GM19351 (cell line): ENCODE data around the gene CDK11A.
A peak's percentile ranks its signal among the peaks of the same experiment; 100 is the strongest.

Experiments
- ATAC-seq: cut with Tn5 transposase; IDR thresholded peaks from one replicate; pipeline ENCODE4 v1.9.1; 2021; ENCODE audit warnings: mild to moderate bottlenecking, moderate library complexity; ENCODE audit not compliant: unreplicated experiment

The CDK11A gene

DNA sequence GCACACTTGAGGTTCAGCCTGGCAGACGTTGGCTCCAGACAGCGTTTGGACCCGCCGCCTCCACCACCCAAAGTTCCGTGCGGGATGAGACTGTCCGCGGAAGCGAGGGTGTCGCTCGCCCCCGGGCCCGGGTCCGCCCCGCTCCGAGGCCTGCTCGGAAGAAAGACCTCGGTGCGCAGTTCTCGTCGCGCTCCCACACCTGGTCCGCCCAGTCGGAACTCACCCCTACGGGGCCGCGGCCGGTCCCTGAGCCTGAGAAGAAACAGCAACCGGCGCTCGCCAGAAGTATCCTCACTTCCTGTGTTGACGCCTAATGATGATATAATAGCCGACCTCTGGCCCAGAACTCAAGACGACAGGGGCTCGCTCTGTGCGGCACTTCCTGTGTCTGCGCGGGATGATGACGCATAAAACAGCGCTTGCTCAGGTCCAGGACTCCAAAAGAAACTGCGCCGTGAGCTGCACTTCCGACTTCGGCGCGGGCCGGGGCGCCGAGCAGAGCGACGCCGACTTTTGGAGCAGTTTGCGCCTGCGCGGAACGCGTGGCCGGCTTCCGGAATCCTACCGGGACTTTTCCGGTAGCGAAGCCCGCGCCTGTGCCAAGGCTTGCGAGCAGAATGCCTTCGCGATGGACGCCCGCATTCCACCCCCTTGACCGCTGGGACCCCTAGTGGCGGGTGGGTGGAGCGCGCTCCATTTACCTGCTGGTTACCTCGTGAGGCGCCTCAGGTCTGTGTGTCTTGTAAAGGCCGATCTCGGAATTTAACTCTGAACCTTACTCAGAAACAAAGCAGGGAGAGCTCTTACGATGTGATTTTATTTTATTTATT lies at the start of gene CDK11A:
Gene CDK11A, minus strand, starts transcription at position 323 of the 830 bp plus-strand sequence. CDS start 1,539 bp downstream, outside the sequence.
- peak; percentile 95 for ATAC-seq

GRCh38 chr1:1773874-1774273 lies 49.7 kb upstream of the CDK11A start:
- no peak for ATAC-seq

DNA sequence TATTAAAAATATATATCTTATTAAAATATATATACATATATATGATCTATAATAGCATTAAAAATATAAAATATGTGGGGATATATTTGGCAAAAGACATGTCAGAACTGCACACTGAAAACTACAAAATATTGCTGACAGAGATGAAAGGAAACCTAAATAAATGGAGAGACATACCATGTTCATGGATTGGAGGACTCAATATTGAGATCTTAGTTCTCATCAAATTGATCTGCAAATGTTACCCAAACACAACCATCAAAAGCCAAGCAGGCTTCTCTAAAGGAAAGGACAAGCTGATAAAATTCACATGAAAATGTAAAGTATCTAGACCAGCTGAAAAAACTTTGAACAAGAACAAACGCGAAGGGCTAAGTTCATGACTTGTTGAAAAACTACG lies 46.9 kb upstream of the CDK11A start:
- no peak for ATAC-seq

DNA sequence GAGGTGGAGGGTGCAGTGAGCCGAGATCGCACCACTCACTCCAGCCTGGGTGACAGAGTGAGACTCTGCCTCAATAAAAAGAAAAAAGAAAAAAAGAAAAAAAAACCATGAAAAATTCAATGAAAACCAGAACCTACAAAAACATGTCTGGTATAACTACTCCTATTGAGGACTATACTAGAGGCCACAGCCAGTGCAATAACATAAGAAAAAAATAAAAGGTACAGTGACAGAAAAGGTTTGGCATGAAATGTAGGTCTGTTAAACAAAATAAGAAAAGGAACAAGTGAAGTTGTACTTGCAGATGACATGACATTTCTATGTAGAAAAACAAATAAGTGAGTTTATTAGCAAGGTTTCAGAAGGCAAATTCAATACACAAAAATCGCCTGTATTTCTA lies 45.9 kb upstream of the CDK11A start:
- no peak for ATAC-seq

DNA sequence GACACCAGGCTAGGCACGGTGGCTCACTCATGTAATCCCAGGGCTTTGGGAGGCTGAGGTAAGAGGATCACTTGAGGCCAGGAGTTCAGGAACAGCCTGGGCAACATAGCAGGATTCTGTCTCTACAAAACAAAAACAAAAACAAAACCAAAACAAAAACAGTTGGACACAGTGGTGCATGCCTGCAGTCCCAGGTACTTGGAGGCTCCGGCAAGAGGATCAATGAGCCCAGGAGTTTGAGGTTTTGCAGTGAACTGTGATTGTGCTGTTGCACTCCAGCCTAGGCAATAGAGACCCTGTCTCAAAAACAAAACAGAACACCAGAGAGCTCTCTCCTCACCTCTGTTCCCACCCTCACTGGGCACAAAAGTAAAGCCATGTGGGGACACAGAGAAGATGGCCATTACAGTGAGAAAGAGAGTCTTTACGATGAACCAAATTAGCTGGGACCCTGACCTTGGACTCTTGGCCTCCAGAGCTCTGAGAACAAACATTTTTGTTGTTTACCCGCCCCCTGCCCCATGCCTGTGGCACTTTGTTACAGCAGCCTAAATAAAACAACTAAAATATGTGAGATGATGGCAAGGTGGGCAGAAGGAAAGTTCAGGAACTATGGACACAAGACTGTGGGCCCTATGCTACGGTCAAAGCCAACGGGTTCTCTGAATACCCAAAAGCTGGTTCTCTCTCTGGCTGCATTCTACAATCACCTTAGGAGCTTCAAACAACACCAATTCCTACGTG lies 44.3 kb upstream of the CDK11A start:
- ATAC-seq: no peak

- no peak for ATAC-seq
Observed at GRCh38 chr1:1764876-1765470, 40.8 kb upstream of the CDK11A start.

DNA sequence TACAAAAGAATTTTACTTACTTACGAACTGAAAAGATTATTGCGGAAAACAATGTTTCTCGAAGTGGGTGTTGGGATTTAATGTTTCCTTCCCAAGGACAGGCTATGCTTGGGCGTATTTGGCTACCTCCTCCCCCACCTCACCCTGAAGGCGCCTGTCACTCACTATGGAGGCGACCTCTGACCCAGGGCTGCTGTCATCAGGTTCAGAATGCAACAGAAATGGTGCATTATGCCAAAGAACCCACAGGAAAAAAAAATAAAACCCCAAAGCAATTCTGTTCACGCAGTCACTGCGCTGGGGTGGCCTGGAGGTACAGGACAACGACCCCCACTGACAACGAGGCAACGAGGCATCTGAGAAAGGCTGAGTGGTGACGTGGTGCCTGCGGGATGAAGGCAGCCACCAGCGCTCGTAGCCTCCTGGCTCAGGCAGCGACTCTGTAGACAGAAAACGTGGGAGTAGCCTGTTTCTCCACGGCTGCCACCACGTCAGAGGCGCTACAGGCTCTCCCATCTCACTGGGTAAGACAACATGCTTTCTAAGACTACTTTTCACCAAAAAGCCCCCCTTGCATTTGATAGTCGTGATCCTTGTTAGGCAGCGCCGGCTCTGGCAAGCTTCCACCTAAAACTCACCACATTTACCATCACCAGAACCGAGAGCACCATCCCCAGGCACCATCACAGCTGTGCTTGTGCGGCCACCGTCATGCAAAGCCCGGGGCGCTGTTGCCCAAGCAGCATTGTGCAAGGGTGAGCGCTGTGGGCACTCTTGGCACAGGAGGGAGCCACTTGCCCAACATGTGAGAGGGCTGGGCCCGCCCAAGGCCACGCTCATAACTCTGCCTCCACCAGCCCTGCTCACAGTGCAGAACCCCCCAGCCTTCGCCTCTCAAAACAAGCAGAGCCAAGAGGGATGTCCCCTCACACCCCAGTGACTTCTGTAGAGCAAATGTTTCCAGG lies 39.8 kb upstream of the CDK11A start:
- ATAC-seq: no peak

- no peak for ATAC-seq
Observed at GRCh38 chr1:1761504-1762376, 37.6 kb upstream of the CDK11A start.

DNA sequence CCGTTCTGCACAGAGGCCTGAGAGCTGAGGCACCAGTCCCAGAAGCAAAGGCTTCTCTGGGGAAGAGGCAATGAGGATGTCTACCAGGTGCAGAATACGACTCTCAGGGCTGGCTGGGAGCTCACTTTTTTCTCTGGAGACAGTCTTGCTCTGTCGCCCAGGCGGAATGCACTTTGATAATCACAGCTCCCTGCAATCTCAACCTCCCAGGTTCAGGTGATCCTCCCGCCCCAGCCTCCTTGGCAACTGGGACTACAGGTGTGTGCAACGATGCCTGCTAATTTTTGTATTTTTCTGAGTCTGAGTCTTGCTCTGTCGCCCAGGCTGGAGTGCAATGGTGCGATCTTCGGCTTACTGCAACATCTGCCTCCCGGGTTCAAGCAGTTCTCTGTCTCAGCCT lies 36.6 kb upstream of the CDK11A start:
- ATAC-seq: no peak

GRCh38 chr1:1760345-1760650 lies 36.1 kb upstream of the CDK11A start:
- ATAC-seq: no peak

DNA sequence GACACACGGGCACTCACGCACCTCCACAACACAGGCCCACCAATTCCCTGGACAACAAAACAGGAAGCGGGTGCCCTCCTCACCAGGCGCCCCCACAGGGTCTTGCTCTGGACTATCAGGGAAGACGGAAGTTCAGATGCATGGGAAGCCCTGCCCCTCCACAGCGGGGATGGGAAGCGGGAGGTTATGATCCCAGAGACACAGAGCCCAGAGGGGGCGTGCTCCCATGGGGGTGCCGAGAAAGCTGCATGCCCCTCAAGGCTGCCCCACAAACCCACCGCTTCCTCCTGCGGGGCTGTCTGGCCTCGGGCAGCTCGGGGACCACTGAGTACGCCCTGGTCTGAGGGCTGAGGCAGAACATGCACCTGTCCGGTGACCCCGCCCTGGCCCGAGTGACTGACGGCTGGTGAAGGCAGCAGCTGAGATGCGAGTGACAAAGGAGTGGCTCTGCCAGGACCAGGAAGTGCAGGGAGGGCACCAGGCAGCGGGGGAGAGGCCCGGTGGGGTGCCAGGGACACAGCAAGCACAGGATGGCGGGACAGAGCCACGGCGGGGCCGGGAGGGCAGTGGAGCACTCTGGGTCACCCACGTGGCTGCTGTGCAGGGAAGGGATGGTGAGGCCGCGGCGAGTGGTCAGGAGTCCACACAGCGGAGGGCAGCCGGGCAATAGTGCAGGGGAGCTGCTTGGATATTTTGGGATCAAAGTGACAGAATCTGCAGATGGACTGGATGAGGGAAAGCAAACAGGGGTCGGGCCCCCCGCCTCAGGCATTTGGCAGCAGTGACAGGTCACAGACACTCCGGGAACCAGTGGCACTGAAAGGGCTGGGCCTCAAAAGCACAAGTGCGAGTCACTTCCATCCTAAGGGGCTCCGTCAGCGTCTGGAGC lies 35.5 kb upstream of the CDK11A start:
- ATAC-seq: no peak

GRCh38 chr1:1758692-1759455 lies 34.7 kb upstream of the CDK11A start:
- ATAC-seq: no peak

DNA sequence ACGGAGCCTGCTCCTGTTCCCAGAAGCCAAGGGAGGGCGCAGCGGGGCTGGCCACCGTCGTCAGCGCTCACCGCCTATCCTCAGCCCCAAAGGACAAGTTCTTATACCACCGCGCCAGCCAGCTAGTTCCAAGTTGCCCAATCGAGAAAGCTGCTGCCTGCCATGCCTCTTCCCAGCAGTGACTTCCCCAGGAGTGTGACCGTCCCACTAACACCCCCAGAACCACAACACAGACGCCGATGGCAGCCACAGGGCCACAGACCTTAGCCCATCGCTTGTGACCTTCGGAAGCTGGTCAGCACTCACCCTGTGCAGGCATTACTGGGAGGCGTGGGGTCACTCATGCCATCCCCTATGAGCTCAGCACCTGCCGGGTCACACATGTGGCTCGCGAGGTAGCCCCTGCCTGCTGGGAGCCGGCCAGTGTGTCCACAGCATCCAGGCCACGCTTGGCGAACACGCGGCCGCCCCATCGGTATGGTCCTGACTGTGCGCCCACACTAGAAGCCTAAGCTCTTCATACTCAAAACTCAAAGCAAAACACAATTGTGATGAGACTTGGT lies 34.0 kb upstream of the CDK11A start:
- no peak for ATAC-seq

DNA sequence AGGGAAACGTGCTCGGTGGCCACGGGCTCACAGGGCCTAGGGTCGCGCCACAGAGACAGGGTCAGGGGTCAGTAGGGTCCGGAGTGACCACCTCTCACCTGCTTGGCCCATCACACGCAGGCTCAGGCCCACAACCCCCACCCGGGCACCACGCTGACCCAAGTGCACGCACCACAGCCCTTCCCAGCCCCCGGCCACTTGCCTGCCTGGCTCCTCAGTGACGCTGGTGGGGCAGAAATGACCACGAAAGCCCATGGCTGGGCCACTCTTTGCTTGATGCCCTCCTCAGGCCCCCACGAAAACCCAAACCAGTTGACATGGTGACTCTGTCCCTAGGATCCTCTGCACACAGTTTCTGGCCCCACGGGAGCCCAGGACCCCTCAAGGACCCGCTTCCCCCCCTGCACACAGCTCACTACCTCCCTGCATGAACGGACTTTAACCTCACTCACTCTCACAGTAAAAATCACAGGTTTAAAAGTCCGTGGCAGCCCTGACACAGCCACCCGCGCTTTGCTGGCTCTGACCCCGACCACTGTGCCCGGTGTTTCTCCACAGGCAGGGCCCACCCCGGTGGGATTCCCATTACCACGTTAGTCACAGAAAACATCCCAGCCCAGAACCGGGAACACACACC lies 33.4 kb upstream of the CDK11A start:
- ATAC-seq: no peak

DNA sequence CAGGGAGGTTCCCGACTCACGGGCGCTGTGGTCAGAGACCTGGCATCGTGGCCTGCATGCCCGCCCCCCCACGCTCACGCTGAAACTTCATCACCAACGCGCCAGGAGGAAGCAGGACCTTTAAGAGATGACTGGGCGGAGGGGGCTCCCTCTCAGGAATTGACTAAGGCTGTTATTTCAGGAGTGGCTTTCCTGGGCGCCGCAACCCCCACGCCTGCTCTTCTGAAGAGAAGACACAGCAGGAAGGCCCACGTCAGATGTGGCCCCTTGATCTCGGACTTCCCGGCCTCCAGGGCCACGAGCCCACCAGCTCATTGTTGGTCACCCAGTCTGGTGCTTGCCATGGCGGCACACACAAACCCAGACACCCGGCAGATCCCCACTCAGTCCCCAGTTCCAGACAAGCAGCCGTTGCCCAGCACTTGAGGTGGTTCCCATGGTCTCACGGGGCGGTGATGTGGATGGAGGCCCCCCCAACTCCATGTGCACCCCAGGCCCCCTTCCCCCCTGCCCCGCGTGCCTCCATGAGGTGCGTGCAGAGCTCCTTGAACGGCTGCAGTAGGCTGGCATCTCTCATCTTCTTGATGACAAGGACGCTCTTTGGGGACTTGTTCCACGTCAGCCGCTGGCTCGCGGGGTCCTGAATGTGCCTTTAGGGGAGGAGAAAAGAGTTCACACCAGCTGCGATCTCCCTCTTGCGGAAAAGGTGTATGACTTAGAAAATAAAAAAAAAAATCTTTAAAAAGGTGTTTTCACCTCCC lies 32.7 kb upstream of the CDK11A start:
- no peak for ATAC-seq

DNA sequence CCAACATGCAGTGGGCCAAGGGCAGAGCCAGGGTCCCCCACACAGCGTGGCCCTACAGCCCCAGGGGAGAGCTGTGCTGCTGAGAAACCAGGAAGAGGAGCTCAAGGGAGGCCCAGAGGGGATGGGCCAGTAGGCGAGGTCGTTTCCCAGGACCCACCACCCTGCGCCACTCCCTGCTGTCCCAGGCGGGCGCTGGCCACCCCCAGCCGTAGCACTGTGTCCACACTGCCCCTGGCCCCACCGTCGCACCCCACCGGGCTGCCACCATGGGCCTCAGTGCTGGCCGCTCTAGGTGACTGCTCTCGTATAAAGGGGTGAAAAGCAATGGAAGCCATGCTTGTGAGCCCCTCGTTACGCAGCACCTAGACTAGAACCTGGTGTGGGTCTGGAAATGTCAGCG lies 31.7 kb upstream of the CDK11A start:
- no peak for ATAC-seq

GRCh38 chr1:1755426-1755825 lies 31.3 kb upstream of the CDK11A start:
- ATAC-seq: no peak
